GM23248 (cell line): ENCODE data around the gene TUBGCP4.
"Not testable (repeated sequence)": the region's sequence is repeated elsewhere in the genome, so short reads cannot be mapped to it uniquely, and the experiment has no call there.

Experiments used
- EZH2 ChIP-seq: fragments of 200-600 bp; sonication (generic); IDR thresholded peaks from 2 replicates; pipeline ENCODE4 v1.6.1; 2018; ENCODE audit warnings: antibody characterized with exemption, mild to moderate bottlenecking; ENCODE audit not compliant: insufficient read depth, poor library complexity, severe bottlenecking
- EZH2phosphoT487 ChIP-seq: fragments of 200-600 bp; sonication (generic); IDR thresholded peaks from 2 replicates; pipeline ENCODE4 v1.6.1; 2018; ENCODE audit warnings: antibody characterized with exemption, moderate library complexity, mild to moderate bottlenecking, low read depth; ENCODE audit not compliant: insufficient read depth

DNA sequence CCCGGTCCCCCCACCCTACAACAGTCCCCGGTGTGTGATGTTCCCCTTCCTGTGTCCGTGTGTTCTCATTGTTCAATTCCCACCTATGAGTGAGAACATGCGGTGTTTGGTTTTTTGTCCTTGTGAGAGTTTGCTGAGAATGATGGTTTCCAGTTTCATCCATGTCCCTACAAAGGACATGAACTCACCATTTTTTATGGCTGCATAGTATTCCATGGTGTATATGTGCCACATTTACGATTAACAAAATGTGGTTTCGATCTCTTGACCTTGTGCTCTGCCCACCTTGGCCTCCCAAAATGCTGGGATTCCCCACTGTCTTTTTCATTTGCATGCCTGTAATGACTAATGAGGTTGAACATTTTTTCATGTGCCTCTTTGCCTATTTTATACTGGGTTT lies 22.7 kb downstream of the TUBGCP4 start:
- not testable (repeated sequence) for TF ChIP-seq EZH2phosphoT487, EZH2
